Stomach (tissue), 9 donors: ENCODE results near the gene GRIK5. TPM values are rescaled to one million over a fixed set of nuclear protein-coding genes. Genes with fewer than 3 reads are reported as not detected.

ENCODE experiments used
- DNase-seq, 2 donors: peaks; one replicate each; pipeline versions ENCODE4 v3.0.0 to v3.0.0-alpha.2; 2013 to 2019
- H3K27ac ChIP-seq, 5 donors: fragments of 200-600 bp in 4 of 5; sonication (generic) in 4 of 5; one replicate each; pipeline ENCODE4 v1.5.1; 2013 to 2019; ENCODE audit warnings: mild to moderate bottlenecking in 1 of 5, moderate library complexity in 1 of 5
- H3K27me3 ChIP-seq, 3 donors: fragments of 200-600 bp; sonication (generic); one replicate each; pipeline ENCODE4 v1.5.1; 2017 to 2019; ENCODE audit warnings: mixed run types in 1 of 3
- H3K36me3 ChIP-seq, 4 donors: fragments of 200-600 bp; sonication (generic); 1 replicate in 3 of 4; 2 replicates in 1 of 4; pipeline ENCODE4 v1.5.1; 2016 to 2019
- H3K4me1 ChIP-seq, 4 donors: fragments of 200-600 bp; sonication (generic); one replicate each; pipeline ENCODE4 v1.5.1; 2016 to 2019
- H3K4me3 ChIP-seq, 4 donors: fragments of 200-600 bp; sonication (generic) in 3 of 4; one replicate each; pipeline ENCODE4 v1.5.1; 2016 to 2019; ENCODE audit warnings: mild to moderate bottlenecking in 1 of 4
- H3K9me3 ChIP-seq, 4 donors: fragments of 200-600 bp; sonication (generic); one replicate each; pipeline ENCODE4 v1.5.1; 2016 to 2019
- EP300 ChIP-seq: sonication (generic); formaldehyde crosslinking; IDR thresholded peaks from one replicate; pipeline ENCODE4 v1.6.1; 2017; ENCODE audit warnings: antibody characterized with exemption
- POLR2A ChIP-seq, 4 donors: fragments of 450-650 bp; IDR thresholded peaks; one replicate each; pipeline ENCODE4 v1.6.1; 2016; ENCODE audit warnings: antibody characterized with exemption in 4 of 4, control low read depth in 2 of 4, mild to moderate bottlenecking in 1 of 4, moderate library complexity in 1 of 4
- POLR2AphosphoS5 ChIP-seq, 3 donors: sonication (generic); formaldehyde crosslinking; IDR thresholded peaks; one replicate each; pipeline ENCODE4 v1.6.1; 2016; ENCODE audit warnings: antibody characterized with exemption in 3 of 3
- WGBS, 5 donors: extraction: QIAGEN DNeasy Blood & Tissue Kit in 3 of 5; methylation state at CpG; one replicate each; pipeline versions ENCODE4 v1.1.5 to v1.1.7; 2013 to 2018; 5-methylcytosine and 5-hydroxymethylcytosine counted together
- intact Hi-C: fragments of 100-400 bp; cut with DNase I; formaldehyde crosslinking; loops from one replicate; pipeline ENCODE4 v1.15.1; 2023; ENCODE audit warnings: low total_unique reads
- polyA plus RNA-seq, 3 donors: library from polyadenylated mRNA; stranded (reverse); fragments of 200-250 nt; gene quantifications; one replicate each; pipeline ENCODE4 v1.2.3, GENCODE V29; 2013
- total RNA-seq, 5 donors: library from RNA; depleted of rRNA; stranded (reverse); fragments of >200 nt; gene quantifications; one replicate each; pipeline versions ENCODE4 v1.1.0 to v1.2.3, GENCODE V29; 2014 to 2016
- TF ChIP-seq, protein P1 (sequence below), 7 experiments: fragments of 450-650 bp in 4 of 7; fragments of 200-600 bp in 3 of 7; sonication (generic) in 3 of 7; IDR thresholded peaks; one replicate each; pipeline ENCODE4 v1.5.1; 2016 to 2019; ENCODE audit warnings: antibody characterized with exemption in 7 of 7, control low read depth in 2 of 7, mild to moderate bottlenecking in 1 of 7
- donor health status: healthy with polysubstance abuse.
- donor health status: Bipolar disorder and iron deficiency.
- donor health status: healthy.

GRIK5 gene
- total and polyA plus RNA-seq, 8 donors, result 0.92 to 74.1 (median 4.2) TPM

DNA sequence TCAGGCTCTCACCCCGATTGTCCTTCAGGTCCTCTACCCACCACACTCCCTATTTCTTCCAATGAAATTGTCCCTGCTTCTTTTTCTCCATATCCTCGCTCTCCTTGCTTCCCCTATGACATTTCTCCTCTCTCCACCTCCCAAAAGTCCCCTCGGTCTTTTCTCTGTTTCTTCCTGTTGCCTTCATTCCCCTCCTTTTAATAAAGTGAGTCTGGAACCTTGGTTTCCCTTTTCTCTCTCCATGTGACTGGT, 5.3 kb upstream of the GRIK5 start:
- peak overlapping the region; percentile 94 to 99 (median 96) for H3K27ac ChIP-seq
- intact Hi-C loops, result no loop called here
- TF ChIP-seq EP300 (no peak), POLR2A (IDR thresholded peaks at IDR 0.05) (no peak)
- peaks cover 20 to 23% (median 22%) of the 10 kb centered on the region in 4 donors for H3K36me3 ChIP-seq
- 0 to 1% (median 0%) methylated on average over 3 of the region's 3 CpGs for WGBS, 5 donors
- H3K27me3 ChIP-seq, result peaks cover 0 to 5% (median 3%) of the 10 kb centered on the region in 3 donors
- peak overlapping the region; percentile 72 to 89 (median 80) for H3K4me3 ChIP-seq
- H3K4me1 ChIP-seq, result peaks cover 17 to 35% (median 31%) of the 10 kb centered on the region in 4 donors
- H3K9me3 ChIP-seq, result no peaks in the 10 kb centered on the region
- no peak for DNase-seq

DNA sequence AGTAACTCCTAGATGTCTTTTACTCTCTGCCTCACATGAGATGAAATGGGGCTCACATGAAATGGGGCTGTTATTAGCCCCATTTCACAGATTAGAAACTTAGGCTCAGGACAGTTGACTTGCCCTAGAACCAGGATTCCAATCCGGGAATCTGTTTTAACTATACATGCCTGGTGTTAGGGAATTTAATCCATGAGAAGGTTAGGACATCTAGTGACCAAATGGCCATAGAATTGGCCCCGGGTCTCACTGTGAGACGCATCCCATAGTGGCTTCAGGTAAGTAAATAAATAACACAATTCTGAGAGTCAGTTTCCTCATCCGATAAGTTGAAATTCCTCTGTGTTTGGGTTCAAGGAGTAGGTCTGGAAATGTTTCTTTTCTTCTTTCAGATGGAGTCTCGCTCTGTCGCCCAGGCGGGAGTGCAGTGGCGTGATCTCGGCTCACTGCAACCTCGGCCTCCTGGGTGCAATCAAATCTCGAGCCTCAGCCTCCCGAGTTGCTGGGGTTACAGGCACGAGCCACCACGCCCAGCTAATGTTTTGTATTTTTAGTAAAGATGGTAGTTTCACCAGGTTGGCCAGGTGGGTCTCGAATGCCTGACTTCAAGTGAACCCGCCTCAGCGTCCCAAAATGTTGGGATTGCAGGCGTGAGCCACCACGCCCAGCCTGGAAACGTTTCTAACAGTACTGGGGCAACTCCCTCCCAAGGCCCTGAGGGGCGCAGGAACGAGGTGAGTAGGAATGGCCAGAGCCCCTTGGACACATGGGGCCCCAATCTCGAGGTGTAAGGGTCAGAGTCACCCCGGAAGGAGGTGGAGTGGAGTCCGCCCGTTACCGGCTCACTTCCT, 4.7 kb upstream of the GRIK5 start:
- WGBS, 5 donors, result 54 to 64% (median 57%) methylated on average over 27 of the region's 27 CpGs
- no peak for TF ChIP-seq POLR2A (IDR thresholded peaks at IDR 0.05)
- no peak for TF ChIP-seq EP300
- TF ChIP-seq, protein P1, sequence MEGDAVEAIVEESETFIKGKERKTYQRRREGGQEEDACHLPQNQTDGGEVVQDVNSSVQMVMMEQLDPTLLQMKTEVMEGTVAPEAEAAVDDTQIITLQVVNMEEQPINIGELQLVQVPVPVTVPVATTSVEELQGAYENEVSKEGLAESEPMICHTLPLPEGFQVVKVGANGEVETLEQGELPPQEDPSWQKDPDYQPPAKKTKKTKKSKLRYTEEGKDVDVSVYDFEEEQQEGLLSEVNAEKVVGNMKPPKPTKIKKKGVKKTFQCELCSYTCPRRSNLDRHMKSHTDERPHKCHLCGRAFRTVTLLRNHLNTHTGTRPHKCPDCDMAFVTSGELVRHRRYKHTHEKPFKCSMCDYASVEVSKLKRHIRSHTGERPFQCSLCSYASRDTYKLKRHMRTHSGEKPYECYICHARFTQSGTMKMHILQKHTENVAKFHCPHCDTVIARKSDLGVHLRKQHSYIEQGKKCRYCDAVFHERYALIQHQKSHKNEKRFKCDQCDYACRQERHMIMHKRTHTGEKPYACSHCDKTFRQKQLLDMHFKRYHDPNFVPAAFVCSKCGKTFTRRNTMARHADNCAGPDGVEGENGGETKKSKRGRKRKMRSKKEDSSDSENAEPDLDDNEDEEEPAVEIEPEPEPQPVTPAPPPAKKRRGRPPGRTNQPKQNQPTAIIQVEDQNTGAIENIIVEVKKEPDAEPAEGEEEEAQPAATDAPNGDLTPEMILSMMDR (IDR thresholded peaks at IDR 0.05), result no peak
- no peak for TF ChIP-seq POLR2AphosphoS5 (IDR thresholded peaks at IDR 0.05)
- peak in 1 of 2 donors; percentile 75 for DNase-seq

DNA sequence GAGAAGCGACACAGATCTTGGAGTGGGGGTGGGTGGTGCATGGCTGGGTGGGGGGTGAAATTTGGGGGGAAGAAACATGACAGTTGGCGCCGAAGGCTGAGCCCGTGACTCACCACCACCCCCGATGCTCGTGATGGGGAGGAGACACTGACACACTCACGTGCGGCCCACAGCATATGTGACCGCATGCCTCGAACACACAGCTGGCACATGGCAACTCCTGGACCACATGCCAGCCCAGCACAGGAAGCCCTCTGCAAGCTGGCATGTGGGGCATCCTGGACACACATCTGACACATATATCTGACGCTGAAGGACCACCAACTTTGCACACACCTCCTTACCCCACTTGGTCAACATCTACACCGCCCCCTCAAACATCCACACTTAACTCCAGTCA, 1.2 kb upstream of the GRIK5 start:
- intact Hi-C loops, result no loop called here
- no peaks in the 10 kb centered on the region for H3K36me3 ChIP-seq
- H3K4me3 ChIP-seq, result no peak overlapping the region
- H3K27ac ChIP-seq, result no peak overlapping the region
- no peak for DNase-seq
- peaks cover 0 to 40% (median 27%) of the 10 kb centered on the region in 4 donors for H3K4me1 ChIP-seq
- no peaks in the 10 kb centered on the region for H3K9me3 ChIP-seq
- peaks cover 0 to 40% (median 39%) of the 10 kb centered on the region in 3 donors for H3K27me3 ChIP-seq
- WGBS, 5 donors, result 74 to 94% (median 89%) methylated on average over 10 to 12 of the region's 12 CpGs
- TF ChIP-seq, protein P1 (IDR thresholded peaks at IDR 0.05), result no peak
- TF ChIP-seq POLR2AphosphoS5 (IDR thresholded peaks at IDR 0.05) (no peak), POLR2A (IDR thresholded peaks at IDR 0.05) (no peak), EP300 (no peak)

More for the DNA sequence above, 4.7 kb upstream of the GRIK5 start:
- peak overlapping the region; percentile 94 to 99 (median 96) for H3K27ac ChIP-seq
- peaks cover 14 to 17% (median 17%) of the 10 kb centered on the region in 4 donors for H3K36me3 ChIP-seq
- intact Hi-C loops, result no loop called here
- peaks cover 17 to 41% (median 34%) of the 10 kb centered on the region in 4 donors for H3K4me1 ChIP-seq
- no peaks in the 10 kb centered on the region for H3K9me3 ChIP-seq
- H3K27me3 ChIP-seq, result peaks cover 0 to 10% (median 8%) of the 10 kb centered on the region in 3 donors
- H3K4me3 ChIP-seq, result peak overlapping the region; percentile 72 to 89 (median 80)

DNA sequence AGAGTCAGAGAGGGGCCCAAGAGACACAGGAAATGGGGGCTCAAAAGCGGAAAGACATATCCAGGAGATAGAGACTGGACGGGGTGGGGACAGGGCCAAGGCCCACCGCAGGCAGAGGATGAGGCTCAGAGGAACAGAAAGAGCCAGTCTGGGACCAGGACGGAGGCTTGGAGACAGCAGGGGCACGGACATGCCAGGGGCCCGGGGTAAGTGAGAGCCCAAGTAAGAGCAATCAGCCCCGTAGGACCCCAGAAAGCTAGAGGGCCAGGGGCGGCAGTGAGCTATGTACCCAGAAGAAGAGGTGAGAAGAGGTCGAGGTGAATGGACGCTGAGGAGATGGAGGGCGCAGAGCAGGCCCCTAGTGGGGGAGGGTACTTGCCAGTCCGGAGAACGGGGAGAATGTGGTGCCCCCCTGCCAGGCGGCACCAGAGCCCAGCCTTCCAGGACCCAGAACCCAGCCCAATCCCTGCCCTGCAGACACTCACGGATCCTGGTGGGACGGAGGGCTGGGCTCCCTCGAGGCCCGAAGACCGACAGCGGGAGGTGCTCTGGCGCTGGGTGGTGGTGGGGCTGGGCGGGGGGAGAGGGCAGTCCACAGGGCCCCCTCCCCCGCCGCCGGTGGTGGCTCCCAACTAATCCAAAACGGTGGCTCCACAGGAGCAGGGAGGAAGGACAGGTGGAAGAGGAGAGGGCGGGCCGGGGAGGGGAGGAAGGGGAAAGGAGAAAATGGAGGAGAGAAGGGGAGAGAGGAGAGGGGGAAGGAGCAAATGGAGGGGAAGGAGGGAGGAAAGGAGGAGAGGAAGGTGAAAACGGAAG, 1.0 kb downstream of the GRIK5 start:
- Histone ChIP-seq H3K27ac (peak overlapping the region in 4 of 5 donors; percentile 19 to 69 (median 38)), H3K36me3 (peaks cover 0 to 18% (median 4%) of the 10 kb centered on the region in 4 donors), H3K4me3 (peak overlapping the region; percentile 41 to 50 (median 47)), H3K9me3 (no peaks in the 10 kb centered on the region), H3K4me1 (peaks cover 0 to 32% (median 17%) of the 10 kb centered on the region in 4 donors), H3K27me3 (peaks cover 0 to 52% (median 39%) of the 10 kb centered on the region in 3 donors)
- DNase-seq, result no peak
- TF ChIP-seq EP300, result no peak
- TF ChIP-seq POLR2A (IDR thresholded peaks at IDR 0.05), result no peak
- no peak for TF ChIP-seq POLR2AphosphoS5 (IDR thresholded peaks at IDR 0.05)
- TF ChIP-seq, protein P1 (IDR thresholded peaks at IDR 0.05), result no peak
- 17 to 23% (median 19%) methylated on average over 20 to 29 of the region's 29 CpGs for WGBS, 5 donors
- intact Hi-C loops, result no loop called here
